Tongue (tissue), 2 donors: ENCODE measurements around the gene C16orf89. TPM values are rescaled to one million over a fixed set of nuclear protein-coding genes. Genes with fewer than 3 reads are reported as not detected.

Experiments
- DNase-seq: peaks from one replicate; pipeline ENCODE4 v3.0.0-alpha.2; 2015
- total RNA-seq: library from RNA; depleted of rRNA; stranded (reverse); fragments of >200 nt; gene quantifications from one replicate; pipeline ENCODE4 v1.2.3, GENCODE V29; 2014

C16orf89 gene
- total RNA-seq, 1 donor from 2014 or later: 5.3 TPM

DNA sequence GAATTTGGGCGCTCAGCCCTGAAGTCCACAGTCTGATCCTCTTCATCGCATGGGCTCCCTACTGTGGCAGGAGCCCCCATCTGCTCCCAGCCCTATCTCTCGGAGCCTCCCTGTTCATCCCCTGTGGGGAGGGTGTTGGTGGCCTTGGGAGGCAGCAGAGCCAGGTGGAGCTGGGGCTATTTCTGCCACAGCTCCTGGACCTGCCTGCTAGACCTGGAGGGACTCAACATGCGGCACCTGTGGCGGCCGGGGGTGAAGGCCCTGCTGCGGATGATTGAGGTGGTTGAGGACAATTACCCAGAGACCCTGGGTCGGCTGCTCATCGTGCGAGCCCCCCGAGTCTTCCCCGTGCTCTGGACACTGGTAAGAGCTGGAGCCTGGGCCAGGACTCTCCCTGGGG is 62.5 kb downstream of the C16orf89 start:
- DNase-seq: no peak

DNA sequence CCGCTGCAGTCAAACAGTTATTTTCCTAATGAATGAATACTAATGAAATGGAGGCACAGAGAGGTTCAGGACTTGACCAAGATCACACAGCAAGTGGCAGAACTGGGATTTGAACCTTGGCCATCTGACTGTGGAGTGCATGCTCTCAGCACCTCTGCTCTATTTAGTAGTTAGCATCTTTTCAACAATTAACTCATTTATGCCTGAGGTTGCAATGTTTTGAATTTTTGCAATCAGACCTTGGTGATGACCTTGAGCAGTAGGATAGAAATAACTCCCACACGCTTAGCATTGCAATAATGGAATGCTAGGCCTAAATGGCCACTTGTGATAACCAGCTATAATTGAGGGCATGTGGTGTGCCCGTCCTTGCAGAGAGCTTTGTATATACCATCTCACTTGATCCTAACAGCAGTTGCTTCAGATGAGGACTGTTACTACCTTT is 63.0 kb downstream of the C16orf89 start:
- DNase-seq: no peak

DNA sequence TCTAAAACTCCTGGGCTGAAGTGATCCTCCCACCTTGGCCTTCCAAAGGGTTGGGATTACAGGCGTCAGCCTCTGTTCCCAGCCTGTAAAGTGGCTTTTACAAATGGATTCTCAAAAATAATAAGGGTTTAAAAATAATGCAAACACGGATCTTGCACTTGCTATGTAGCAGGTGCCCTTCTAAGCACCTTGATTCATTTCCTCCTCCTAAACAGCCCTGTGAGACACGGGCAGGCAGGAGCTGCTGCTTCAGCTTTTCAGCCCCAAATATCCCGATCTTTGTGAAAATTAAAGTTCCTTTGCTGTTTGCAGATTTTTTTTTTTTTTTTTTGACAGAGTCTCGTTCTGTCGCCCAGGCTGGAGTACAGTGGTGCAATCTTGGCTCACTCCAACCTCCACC is 63.8 kb downstream of the C16orf89 start:
- no peak for DNase-seq

- DNase-seq: no peak
Measured at GRCh38 chr16:5001571-5001970, 64.2 kb downstream of the C16orf89 start.

DNA sequence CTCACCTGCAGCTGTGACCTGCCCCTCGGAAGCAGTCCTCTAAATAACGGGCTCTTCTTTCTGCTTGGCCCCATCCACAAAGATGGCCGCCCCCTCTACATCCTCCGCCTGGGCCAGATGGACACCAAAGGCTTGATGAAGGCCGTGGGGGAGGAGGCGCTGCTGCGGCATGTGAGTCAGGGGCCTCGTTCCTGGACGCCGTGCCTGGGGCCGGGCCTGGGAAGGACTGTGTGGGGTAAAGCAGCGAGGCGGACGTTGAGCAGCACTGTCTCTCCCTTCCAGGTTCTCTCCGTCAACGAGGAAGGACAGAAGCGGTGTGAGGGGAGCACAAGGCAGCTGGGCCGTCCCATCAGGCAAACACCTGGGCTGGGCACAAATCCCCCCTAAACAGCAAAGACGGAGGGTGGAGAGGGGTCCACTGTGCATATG is 65.2 kb downstream of the C16orf89 start:
- DNase-seq: no peak

- DNase-seq: no peak
Measured at GRCh38 chr16:4994719-4995434, 70.9 kb downstream of the C16orf89 start.

Other genes with a start within 250 kb of the C16orf89 start
- 42.0 TPM for gene GLYR1, start 218.7 kb downstream of the C16orf89 start, total RNA-seq
- 19.7 TPM for gene UBN1, start 218.5 kb downstream of the C16orf89 start, total RNA-seq
- gene PPL, start 128.8 kb downstream of the C16orf89 start, total RNA-seq: 105 TPM
- gene SEC14L5, start 107.6 kb downstream of the C16orf89 start, total RNA-seq: 3.1 TPM
- 4.4 TPM for gene NAGPA, start 32.0 kb downstream of the C16orf89 start, total RNA-seq
- 11.9 TPM for gene ALG1, start 5.9 kb upstream of the C16orf89 start, total RNA-seq
- 5.2 TPM for gene EEF2KMT, start 31.8 kb upstream of the C16orf89 start, total RNA-seq